Measurements from ENCODE around the gene TM6SF1. TPM values are rescaled to one million over a fixed set of nuclear protein-coding genes. Genes with fewer than 3 reads are reported as not detected.

TM6SF1 gene
- total RNA-seq, 1 donor from 2014 or later = not detected

- Mint-ChIP-seq H3K27me3 (ENCODE audit: insufficient read depth, low read depth) (no peaks in the 10 kb centered on the region), H3K9me3 (peaks cover 2% of the 10 kb centered on the region), H3K27ac (no peak overlapping the region), H3K36me3 (peaks cover 37% of the 10 kb centered on the region), H3K4me1 (no peaks in the 10 kb centered on the region), H3K4me3 (no peak overlapping the region)
- TF ChIP-seq EZH2phosphoT487 (IDR thresholded peaks at IDR 0.05) (no peak), EZH2 (IDR thresholded peaks at IDR 0.05) (no peak), CTCF (IDR thresholded peaks at IDR 0.05) (no peak)
- no peaks in the 10 kb centered on the region for H3K36me3 ChIP-seq
- no peak overlapping the region for H3K4me3 ChIP-seq
- H4K20me1 ChIP-seq (ENCODE audit: low read depth) = peaks cover 73% of the 10 kb centered on the region
- DNase-seq (ENCODE audit: low spot score) = no peak
- no peaks in the 10 kb centered on the region for H3F3A ChIP-seq (ENCODE audit: low read depth)
- H3K4me2 ChIP-seq = no peak overlapping the region
- H3K4me1 ChIP-seq = no peaks in the 10 kb centered on the region
- H3K9ac ChIP-seq = no peak overlapping the region
- H3K79me2 ChIP-seq (ENCODE audit: low read depth) = peaks cover 100% of the 10 kb centered on the region
- H3K27me3 ChIP-seq = no peaks in the 10 kb centered on the region
- no peaks in the 10 kb centered on the region for H3K9me3 ChIP-seq (ENCODE audit: low read depth)
- H2AFZ ChIP-seq (replicated peaks) = no peak overlapping the region
- H3K27ac ChIP-seq = no peak overlapping the region
Observed at GRCh38 chr15:83178869-83179325, 71.5 kb downstream of the TM6SF1 start.

- Histone ChIP-seq H3K4me2 (no peak overlapping the region), H3K27ac (no peak overlapping the region), H3K4me3 (no peak overlapping the region), H4K20me1 (ENCODE audit: low read depth) (peaks cover 38% of the 10 kb centered on the region), H3K9me3 (ENCODE audit: low read depth) (no peaks in the 10 kb centered on the region), H3K27me3 (no peaks in the 10 kb centered on the region), H3K4me1 (no peaks in the 10 kb centered on the region), H3F3A (ENCODE audit: low read depth) (no peaks in the 10 kb centered on the region), H2AFZ (replicated peaks) (no peak overlapping the region), H3K36me3 (no peaks in the 10 kb centered on the region), H3K9ac (no peak overlapping the region), H3K79me2 (ENCODE audit: low read depth) (peaks cover 100% of the 10 kb centered on the region)
- no peaks in the 10 kb centered on the region for H3K4me1 Mint-ChIP-seq
- H3K27ac Mint-ChIP-seq = no peak overlapping the region
- H3K36me3 Mint-ChIP-seq = peaks cover 42% of the 10 kb centered on the region
- no peak for DNase-seq (ENCODE audit: low spot score)
- H3K9me3 Mint-ChIP-seq = peaks cover 8% of the 10 kb centered on the region
- TF ChIP-seq EZH2 (IDR thresholded peaks at IDR 0.05) (no peak), EZH2phosphoT487 (IDR thresholded peaks at IDR 0.05) (no peak), CTCF (IDR thresholded peaks at IDR 0.05) (no peak)
- no peak overlapping the region for H3K4me3 Mint-ChIP-seq
- no peaks in the 10 kb centered on the region for H3K27me3 Mint-ChIP-seq (ENCODE audit: insufficient read depth, low read depth)
Observed at GRCh38 chr15:83185561-83185960, 78.1 kb downstream of the TM6SF1 start.

Small RNAs within 50 kb of the gene (microRNA-seq; reads per million reads assigned to microRNA genes)
- not detected for gene MIR4515

Small RNAs within 50 kb of the gene (small RNA-seq; reads per million reads assigned to genes)
- not detected for gene MIR4515

Other genes starting within 250 kb of the TM6SF1 start
- 25.4 and 259 TPM in 2 replicates for gene HOMER2, start 154.9 kb upstream of the TM6SF1 start, total RNA-seq (ENCODE audit: low replicate concordance)
- 37.2 and 50.6 TPM in 2 replicates for gene RAMAC, start 121.4 kb upstream of the TM6SF1 start, total RNA-seq (ENCODE audit: low replicate concordance)
- gene C15orf40, start 96.0 kb upstream of the TM6SF1 start, total RNA-seq (ENCODE audit: low replicate concordance) = 8.1 and 12.2 TPM in 2 replicates
- gene BTBD1, start 40.4 kb upstream of the TM6SF1 start, total RNA-seq (ENCODE audit: low replicate concordance) = 43.7 and 48.5 TPM in 2 replicates
- gene HDGFL3, start 100.2 kb downstream of the TM6SF1 start, total RNA-seq (ENCODE audit: low replicate concordance) = 92.0 and 231 TPM in 2 replicates
- gene BNC1, start 177.0 kb downstream of the TM6SF1 start, total RNA-seq (ENCODE audit: low replicate concordance) = not detected in 2 replicates